ENCODE data around the gene MTRR.
"Not testable (repeated sequence)": the region's sequence is repeated elsewhere in the genome, so short reads cannot be mapped to it uniquely, and the experiment has no call there.

MTRR gene

GRCh38 chr5:7897014-7897600 lies 28.2 kb downstream of the MTRR start:
- no peak for DNase-seq (ENCODE audit: low read depth in 2 of 2)

GRCh38 chr5:7902201-7902600 lies 33.3 kb downstream of the MTRR start:
- no peak for DNase-seq (ENCODE audit: low read depth in 2 of 2)

GRCh38 chr5:7902666-7903625 lies 34.0 kb downstream of the MTRR start:
- DNase-seq (ENCODE audit: low read depth in 2 of 2), result no peak

GRCh38 chr5:7904170-7904569 lies 35.2 kb downstream of the MTRR start:
- no peak for DNase-seq (ENCODE audit: low read depth in 2 of 2)

GRCh38 chr5:7907612-7908011 lies 38.7 kb downstream of the MTRR start:
- no peak for DNase-seq (ENCODE audit: low read depth in 2 of 2)

- no peak for DNase-seq (ENCODE audit: low read depth in 2 of 2)
These were observed 39.4 kb downstream of the MTRR start for GRCh38 chr5:7908317-7908716.

GRCh38 chr5:7910738-7911428 lies 41.9 kb downstream of the MTRR start:
- no peak for DNase-seq (ENCODE audit: low read depth in 2 of 2)

GRCh38 chr5:7911429-7911771 lies 42.5 kb downstream of the MTRR start:
- DNase-seq (ENCODE audit: low read depth in 2 of 2), result not testable (repeated sequence)

GRCh38 chr5:7916171-7916804 lies 47.3 kb downstream of the MTRR start:
- DNase-seq (ENCODE audit: low read depth in 2 of 2), result no peak

GRCh38 chr5:7917130-7918123 lies 48.5 kb downstream of the MTRR start:
- no peak for DNase-seq (ENCODE audit: low read depth in 2 of 2)

GRCh38 chr5:7925961-7926695 lies 57.2 kb downstream of the MTRR start:
- no peak for DNase-seq (ENCODE audit: low read depth in 2 of 2)

- no peak for DNase-seq (ENCODE audit: low read depth in 2 of 2)
These were observed 57.8 kb downstream of the MTRR start for GRCh38 chr5:7926720-7927119.

GRCh38 chr5:7927466-7928375 lies 58.8 kb downstream of the MTRR start:
- peak in 1 of 2 experiments; percentile 37 for DNase-seq (ENCODE audit: low read depth in 2 of 2)

- no peak for DNase-seq (ENCODE audit: low read depth in 2 of 2)
These were observed 61.1 kb downstream of the MTRR start for GRCh38 chr5:7930011-7930410.

- DNase-seq (ENCODE audit: low read depth in 2 of 2), result no peak
These were observed 72.7 kb downstream of the MTRR start for GRCh38 chr5:7941692-7942091.

GRCh38 chr5:7947301-7947700 lies 78.4 kb downstream of the MTRR start:
- no peak for DNase-seq (ENCODE audit: low read depth in 2 of 2)
